ENCODE results near the gene COL5A1.

COL5A1 gene

DNA sequence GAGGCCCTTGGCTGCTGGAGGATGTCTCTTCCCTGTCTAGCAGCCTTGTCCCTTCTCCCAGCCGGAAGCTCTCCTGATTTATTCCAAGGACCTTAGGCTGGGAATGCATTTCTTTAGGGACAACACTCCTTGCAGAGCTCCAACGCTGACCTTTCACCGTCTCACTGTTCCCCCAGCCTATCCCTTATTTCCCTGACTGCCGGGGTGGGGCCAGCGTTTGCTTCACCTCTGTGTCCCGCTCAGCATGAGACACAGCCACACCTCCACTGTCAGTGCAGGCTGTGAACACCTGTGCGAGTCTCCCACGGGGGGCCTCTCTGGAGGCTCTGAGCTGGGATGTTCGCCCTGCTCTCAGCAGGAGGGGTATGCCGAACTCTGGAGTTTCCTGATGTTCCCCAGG, 132.8 kb downstream of the COL5A1 start:
- no peak for DNase-seq

DNA sequence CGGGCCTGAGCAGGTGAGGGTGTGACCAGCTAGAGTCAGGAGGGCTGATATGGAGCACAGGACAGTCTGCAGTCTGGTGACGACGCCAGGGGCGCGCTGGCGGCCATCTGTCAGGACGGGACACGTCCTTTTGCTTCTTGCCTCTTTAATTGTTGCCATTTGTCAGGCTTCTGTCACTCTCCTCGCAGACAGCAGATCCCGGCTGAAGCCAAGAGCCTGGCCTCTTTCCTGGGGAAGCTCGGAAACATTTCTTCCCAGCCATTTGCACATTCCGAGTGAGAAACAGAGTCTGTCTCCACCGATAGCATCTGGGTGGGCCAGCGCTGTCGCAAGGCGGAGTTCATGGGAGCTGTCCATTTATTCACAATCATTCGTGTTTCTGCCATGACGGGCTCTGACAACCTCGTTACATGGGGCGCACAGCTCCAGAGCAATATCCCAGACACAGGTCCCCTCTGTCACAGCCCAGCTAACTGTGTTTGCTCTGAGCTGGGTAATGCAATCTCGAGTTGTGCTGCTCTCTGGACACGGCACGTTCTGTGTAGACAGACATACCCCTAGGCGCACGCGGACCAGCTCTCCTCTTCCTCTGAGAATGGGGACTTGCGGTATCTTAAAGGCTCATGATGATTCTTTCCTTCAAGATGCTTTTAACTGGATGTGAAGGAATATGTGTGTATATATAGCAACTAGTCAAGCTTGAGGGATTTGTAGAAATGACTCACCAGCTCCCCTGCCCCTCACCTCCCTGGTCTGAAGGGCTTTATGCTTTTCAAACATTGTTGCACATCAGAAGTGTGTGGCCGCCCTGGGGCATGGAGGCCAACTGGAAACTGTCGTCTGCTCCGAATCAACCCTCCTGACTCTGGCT, 133.7 kb downstream of the COL5A1 start:
- no peak for DNase-seq

DNA sequence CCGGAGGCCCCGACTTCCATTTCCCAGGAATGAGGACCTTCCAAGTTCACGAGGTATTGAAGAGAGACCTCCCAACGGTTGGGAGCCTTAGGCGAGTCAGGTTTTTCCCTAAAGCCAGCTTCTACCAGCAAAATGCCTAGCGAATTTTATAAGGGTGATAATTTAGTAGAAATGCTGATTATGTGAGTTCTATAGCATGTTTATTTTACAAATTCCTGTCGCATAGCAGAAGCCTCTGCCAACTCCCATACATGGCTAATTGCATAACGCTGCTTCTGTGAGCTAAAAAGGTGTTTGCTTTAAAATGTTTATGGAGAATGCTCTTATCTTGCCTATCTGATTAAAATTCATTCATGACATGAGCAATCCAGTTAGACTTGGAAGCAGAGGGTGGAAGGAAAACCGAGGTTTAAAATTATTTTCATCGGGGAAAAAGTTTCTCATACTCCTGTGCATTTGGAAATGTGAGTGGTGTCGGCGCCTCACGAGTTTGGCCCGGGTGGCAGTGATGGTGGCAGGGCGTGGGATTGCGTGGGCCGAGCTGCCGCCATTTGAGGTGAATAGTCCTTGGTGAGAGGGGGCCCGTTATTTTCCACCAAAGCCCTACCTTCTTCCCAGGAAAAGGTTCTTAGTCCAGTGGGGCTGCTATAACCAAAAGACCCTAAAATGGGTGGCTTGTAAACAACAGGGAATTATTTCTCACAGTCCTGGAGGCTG, 134.6 kb downstream of the COL5A1 start:
- DNase-seq = no peak

DNA sequence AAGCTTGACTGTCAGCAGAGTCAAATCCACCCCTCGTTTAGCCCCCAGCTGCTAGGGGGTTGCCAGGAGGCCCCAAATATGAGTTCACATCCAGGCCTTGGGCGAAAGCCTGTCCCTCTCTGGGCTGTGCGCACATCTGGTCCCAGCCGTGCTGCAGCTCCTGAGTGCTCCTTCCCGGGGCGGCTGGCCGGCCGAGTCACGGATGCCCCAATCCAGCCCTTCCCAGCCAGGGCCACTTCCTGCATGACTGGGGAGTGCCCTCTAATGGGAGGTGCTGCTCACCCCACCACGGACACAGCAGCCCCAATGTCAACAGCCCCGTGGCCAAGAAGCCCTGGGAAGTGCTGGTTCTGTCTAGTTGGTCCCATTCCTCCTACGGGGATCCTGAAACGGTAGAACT, 135.6 kb downstream of the COL5A1 start:
- DNase-seq = no peak

DNA sequence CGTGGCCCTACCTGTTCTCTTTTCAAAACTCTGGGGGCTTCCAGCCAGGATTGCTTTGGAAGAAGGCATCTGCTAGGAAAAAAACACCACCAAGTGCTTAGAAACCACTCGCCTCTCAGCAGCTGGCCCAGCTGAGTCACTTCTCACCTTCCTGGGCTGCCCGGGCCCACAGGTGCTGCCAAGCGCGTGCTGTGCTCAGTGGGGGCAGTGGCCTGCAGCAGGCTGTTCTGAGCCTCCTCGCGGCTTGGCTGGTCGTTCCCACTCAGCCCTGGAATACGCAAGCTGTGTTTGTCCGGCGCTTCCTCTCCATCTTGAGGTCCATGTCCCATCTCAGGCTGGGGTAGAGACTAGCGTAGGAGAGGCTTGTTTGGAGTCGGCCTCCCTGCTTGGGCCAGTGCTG, 136.6 kb downstream of the COL5A1 start:
- no peak for DNase-seq

DNA sequence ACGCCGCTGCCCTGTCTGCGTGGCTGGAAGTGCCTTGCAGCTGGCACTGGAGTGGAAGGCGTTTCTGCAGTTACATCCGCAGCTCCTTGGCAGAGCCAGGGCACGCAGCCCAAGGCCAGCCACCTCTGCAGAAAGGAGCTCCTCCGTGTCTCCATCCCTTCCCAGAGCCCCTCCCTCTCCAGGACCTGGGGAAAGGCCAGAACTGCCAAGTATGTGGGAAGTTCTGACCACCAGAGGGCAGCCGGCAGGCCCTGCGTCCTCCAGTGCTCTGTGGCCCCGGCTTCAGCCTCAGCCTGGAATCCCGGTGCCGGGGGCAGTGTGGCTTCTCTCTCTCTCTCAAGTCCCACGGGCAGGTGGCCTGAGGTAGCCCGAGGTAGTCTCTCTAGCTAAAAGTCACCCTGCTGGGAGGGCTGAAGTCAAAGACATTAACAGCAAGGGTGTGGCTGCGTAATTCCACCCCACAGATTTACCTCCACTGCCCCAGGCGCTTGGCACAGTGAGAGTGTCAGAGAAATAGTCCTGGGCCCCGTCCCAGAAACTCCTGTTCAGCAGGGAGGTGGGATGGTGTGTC, 137.3 kb downstream of the COL5A1 start:
- no peak for DNase-seq

DNA sequence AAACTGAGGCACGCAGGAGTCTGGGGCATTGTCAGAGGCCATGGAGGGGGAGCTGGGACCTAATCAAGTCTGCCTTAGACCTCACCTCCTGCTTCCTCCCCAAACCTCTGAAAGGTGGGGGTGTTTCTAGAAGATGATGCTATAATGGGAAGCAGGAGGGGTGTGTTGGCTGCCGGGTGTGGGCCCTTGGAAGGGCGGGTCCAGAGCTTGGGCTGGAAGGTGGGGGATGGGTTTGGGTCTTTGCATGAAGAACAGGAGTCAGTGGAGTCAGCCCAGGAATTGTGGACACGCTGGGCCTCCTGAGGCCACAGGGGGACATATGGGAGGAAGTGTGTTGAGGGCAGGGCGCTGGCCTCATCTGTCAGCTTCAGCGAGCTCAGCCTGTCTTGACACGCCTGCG, 138.0 kb downstream of the COL5A1 start:
- no peak for DNase-seq

DNA sequence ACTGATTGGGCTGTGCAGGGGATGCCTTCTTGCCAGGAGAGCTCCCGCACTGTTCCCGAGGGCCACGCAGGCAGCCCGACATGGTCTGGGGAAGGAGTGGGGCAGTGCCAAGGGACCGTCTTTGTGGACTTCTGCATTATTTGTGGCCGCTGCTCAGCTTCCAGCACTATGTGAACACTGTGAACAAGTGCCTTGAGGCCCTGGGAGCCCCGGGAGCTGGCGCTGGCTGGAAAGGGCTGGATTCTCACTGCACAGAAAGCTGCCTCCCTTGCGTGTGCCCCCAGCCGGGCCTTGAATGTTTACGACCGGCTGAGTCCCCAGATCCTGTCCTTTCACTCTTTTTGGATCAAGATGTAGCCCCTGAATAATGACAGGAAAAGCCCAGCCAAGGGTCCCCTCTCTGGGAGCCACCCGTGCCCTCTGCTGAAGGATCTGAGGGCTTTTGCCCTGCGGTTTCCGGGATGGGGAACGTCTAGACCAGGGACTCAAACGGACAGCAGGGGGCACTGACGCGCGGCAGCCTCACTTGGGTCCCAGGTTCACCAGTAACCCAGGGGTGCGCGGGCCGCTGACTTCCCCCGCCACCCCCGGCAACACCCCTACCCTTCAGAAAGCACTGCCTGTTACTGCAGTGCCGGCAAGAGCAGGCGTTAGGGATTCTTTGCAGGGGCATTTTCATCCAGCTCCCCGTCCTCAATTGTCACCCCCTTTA, 140.1 kb downstream of the COL5A1 start:
- DNase-seq = no peak

DNA sequence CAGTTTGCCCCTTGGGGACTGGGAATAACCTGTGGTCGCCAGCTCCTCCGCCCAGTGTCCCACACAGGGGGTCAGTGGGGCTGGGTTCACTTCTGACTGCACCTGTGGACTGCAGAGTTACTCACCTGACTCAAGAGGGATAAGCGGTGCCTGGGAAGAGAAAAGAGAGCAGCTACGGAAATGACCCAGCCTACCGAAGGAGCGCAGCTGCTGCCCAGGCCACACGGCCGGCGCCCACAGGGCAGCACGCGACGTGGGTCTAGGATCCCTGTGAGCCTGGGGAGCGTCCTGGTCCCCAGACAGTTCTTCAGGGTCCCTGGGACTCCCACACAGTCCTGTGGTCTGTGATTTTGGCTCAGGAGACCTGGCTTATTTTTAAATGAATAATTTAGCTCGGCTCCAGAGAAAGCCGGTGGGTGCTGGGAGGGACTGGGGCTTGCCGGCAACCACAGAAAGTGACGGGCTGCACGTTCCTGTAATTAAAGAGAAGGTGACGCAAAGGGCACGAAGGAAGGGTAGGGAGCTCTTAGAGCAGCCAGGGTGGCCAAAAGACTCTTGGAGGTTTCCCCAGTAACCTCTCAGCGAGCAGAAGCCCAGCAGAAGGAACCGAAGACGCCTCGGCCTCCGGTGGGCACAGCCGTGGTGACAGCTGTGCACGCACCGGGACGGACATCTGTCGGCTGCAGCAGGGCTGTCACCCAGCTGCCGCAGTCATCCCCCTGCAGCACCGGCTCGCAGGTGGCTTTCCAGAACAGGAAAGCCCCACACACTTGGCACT, 141.5 kb downstream of the COL5A1 start:
- DNase-seq = no peak

DNA sequence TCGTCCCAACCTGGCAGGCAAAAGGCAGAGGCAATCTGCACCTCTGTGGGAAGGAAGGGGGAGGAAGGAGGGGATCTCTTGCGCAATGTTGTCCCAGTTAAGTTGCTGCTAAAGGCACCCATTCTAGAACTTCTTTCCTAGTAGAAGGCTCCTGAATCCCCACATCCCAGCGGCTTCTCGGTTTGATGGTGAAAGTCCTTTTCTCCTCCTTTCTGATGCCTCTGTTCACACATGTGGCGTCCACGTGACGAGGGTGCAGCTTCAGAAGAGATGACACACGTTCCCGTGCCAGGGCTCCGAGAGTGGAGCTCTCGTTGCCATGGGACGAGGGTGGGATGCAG, 142.1 kb downstream of the COL5A1 start:
- no peak for DNase-seq

DNA sequence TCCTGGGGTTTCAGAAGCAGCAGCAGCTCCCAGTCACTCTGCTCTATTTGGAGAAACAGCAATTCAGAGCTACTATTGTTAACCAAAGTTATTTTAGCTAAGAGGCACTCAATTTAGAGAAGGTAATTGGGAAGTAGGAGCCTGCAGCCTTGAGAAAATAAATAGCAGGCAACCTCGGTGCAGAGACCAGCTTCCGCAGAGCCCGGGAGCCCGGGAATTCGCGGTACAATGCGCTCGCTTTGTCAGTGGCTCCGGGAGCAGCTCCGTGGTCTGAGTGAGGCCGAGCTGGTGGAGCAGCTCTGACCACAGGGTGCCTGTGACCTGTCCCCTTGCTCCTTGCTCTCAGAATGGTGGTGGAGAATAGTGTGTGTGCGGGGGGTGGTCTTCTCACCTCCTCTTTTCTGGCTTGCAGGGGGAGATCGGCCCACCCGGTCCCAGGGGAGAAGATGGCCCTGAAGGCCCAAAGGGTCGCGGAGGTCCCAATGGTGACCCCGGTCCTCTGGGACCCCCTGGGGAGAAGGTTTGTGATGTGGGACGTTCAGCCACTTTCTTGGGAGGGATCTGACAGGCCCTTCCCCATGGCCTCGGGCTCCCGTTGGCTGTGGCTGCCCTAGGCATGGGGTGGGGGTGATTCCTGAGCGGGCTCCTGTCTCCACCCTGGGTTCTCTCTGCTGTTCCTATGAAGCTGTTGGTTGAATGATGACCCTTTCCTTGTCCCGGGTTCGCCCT, 143.1 kb downstream of the COL5A1 start:
- DNase-seq = no peak

DNA sequence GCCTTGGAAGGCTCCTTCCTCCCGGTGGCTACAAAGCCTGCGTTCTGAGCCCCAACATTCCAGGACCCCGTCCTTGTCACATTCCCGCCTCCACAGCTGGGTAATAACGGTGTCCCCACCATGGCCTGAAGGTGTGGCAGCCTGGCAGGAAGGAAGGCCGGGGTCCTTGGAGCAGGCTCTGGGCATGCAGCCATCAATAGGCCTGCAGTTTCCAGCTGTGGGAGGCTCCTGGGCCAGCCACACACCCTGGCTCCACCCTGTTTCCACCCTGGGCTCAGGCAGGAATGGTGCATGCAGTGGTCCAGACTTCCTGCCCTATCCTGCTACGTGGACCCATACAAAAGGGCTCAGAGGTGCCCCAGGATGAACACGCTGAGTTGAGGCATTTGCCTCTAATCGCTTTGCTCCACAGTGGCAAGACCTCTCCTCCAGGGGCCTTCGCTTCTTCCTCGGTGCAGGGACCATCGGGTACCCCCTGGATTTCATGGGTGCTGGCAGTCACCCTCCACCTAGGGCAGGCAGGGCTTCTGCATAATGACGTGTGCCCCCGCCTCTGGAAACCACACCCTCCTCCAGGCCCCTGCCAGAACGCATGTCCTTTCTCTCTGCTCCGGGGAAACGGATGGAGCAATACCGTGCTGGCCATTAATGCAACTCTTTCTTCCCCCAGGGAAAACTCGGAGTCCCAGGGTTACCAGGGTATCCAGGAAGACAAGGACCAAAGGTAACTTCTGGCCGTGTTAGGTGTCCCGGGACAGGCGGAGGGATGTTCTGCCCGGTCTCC, 143.9 kb downstream of the COL5A1 start:
- DNase-seq = no peak

DNA sequence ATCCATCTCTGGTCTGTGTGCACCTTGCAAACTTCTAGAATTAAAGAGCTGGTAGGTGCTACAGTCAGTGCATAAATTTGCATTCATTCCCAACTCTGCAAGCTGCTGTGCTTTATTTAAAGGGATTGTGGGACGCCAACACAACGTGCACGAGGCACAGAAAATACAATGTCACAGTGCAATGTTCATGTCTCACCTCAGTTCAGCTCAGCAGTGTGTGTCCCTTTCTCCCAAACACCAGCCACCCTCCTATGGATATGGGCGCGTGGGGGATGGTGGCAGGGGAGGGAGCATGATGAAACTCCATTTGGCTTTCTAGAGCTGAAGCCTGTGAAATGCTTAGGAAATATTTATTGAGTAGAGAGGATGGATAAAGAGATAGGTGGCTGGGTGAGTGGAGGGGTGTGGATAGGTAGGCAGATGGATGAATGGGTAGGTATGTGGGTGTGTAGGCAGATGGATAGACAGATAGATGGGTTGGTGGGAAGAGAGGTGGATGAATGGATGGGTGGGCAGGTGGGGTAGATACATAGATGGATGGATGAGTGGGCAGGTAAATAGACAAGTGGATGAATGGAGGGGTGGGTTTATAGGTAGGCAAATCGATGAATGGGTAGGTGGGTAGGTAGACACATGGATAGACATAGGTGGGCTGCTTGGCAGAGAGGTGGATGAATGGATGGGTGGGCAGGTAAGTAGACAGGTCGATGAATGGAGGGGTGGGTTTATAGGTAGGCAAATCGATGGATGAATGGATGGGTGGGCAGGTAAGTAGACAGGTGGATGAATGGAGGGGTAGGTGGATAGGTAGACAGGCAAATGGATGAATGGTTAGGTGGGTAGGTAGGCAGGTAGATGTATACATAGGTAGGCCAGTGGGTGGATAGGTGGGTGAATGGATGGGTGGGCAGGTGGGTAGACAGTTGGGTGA, 146.3 kb downstream of the COL5A1 start:
- DNase-seq = no peak

DNA sequence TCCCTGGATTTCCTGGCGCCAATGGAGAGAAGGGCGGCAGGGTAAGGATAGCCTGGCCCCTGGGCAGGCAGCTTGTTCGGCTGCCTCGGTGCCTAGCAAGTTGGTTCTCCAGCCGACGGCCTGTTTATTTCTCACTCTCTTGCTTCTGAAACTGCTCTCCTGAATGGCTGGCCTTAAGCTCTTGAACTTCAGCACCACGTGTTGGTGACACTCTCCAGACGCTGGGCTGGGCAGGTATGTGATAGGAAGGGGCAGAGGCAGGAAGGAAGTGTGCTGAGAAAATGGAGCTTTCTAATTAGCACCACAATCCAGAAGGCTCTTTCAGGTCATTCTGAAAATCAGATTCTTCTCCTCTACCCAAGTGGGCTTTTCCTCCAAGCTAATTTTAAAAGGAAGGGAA, 147.6 kb downstream of the COL5A1 start:
- no peak for DNase-seq

DNA sequence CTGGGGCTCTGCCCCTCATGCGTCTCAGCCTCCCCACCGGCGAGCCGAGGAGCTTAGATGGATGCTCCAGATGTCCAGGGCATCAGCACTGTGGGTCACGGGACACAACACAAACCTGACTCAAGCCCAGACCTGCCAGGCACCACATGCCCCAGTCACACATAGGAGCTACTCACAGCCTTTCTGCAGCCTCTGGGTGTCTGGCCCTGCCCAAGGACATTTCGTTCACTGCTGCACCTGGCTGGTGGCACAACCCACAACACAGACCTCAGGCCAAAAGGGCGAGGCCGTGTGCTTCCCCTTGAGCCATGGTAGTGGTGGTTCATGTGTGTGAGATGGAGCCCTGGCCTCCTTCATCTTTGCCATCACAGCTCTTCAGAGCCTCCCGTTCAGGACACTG, 149.4 kb downstream of the COL5A1 start:
- no peak for DNase-seq

DNA sequence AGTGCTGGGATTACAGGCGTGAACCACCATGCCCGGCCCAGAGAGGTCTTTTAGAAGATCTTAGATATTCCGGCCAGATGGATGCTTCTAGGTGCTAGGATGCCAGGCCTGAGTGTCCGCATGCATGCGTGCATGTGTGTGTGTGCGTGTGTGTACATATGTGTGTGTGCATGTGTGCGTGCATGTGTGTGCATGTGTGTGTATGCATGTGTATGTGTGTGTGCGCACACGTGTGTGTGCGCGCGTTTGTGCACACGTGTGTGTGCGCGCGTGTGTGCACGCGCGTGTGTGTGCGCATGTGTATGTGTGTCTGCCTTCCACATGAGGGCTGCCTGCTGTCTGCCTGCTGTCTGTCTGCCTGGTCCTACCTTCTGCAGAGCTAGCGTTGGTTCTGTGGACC, 151.0 kb downstream of the COL5A1 start:
- no peak for DNase-seq

DNA sequence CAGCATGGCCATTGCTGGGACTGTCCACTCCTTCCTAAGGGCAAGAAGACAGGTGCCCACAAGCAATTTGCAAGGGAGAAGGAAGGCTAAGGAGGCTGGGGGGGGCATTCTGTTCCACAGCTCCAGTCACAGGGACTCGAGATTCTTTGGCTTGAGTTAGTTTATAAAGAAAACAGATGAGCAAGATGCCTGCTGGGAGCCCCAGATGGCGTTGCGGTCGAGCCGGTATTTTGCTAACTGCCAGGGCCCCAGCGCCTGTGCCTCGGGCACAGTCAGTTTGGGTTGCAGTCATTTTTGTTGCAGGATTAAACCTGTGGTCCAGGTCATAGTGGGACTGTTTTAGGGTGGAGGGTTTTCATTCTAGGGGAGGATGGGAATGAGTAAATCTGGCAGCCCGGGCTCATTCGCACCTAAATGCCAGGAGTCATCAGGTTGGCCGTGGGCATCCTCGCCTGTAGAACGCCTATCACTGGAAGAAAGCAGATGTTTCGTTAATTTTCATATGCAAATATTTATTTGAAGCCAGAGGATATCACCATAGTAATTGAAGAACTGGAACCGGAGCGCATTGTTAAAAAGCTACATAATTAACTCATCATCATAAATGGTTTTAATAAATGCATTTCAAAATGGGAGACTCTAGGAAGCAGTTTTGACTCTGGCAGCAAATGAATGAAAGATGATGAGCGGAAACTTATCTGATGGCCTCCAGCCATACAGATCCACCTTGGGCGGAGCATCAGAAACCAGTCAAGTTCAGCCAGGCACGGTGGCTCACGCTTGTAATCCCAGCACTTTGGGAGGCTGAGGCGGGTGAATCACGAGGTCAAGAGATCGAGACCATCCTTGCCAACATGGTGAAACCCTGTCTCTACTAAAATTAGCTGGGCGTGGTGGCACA, 151.9 kb downstream of the COL5A1 start:
- no peak for DNase-seq

DNA sequence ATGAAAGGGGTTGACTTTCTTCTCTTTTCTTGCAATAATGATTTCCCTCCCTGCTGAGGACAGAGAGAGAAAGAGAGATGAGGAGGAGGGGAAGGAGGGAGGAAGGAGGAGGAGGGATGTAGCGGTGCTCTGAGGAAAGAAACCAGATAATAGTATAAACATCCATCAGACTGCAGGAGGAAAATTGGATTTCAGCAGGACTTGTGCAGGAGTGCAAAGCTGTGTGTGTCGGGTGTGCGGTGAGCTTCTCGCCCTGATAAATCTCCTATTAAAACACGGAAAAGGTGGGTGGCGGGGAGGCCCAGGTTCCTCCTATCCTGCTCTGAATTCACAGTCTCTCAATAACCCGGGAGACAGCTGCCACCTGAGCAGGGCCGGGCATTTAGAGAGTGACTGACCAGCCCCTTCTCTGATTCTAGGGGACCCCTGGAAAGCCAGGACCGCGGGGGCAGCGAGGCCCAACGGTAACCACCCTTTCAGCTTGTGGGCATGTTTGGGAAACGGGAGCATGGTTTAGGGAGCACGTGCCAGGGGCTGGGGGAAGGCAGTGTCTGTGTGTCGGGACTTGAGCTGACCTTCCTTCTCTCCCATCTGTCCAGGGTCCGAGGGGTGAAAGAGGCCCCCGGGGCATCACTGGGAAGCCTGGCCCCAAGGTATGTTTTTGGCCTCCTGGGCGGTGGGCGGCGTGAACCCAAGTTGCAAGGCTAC, 153.2 kb downstream of the COL5A1 start:
- DNase-seq = no peak
